Activated CD8-positive, alpha-beta T cell treated with anti-CD3 and anti-CD28 coated beads for 36 hours (primary cell): ENCODE measurements around the gene KRT82. TPM values are rescaled to one million over a fixed set of nuclear protein-coding genes. Genes with fewer than 3 reads are reported as not detected.

ENCODE experiments used
- ATAC-seq: fragments of 200-7000 bp; cut with Tn5 transposase; one replicate; pipeline ENCODE4 v1.10.0; 2021; ENCODE audit warnings: mild to moderate bottlenecking, moderate library complexity
- CTCF ChIA-PET: fragments of 350-600 bp; sonication (Branson Sonifier 250); formaldehyde crosslinking; loops from one replicate; lab custom pipeline; 2021; ENCODE audit warnings: antibody characterized with exemption; lab: Charles Lee
- POLR2A ChIA-PET: fragments of 350-600 bp; sonication (Branson Sonifier 250); formaldehyde crosslinking; loops from one replicate; lab custom pipeline; 2021; ENCODE audit warnings: antibody characterized with exemption; lab: Charles Lee
- DNase-seq: peaks from one replicate; pipeline ENCODE4 v3.0.0-alpha.2; 2020
- H3K27ac Mint-ChIP-seq: one replicate; pipeline ENCODE4 v1.8.0; 2021; ENCODE audit warnings: mild to moderate bottlenecking, mixed read lengths
- H3K27me3 Mint-ChIP-seq: one replicate; pipeline ENCODE4 v1.8.0; 2021; ENCODE audit warnings: mixed read lengths
- H3K36me3 Mint-ChIP-seq: one replicate; pipeline ENCODE4 v1.8.0; 2021; ENCODE audit warnings: low read depth, mixed read lengths
- H3K4me1 Mint-ChIP-seq: one replicate; pipeline ENCODE4 v1.8.0; 2021; ENCODE audit warnings: low read depth, mixed read lengths
- H3K4me3 Mint-ChIP-seq: one replicate; pipeline ENCODE4 v1.8.0; 2021; ENCODE audit warnings: mild to moderate bottlenecking, moderate library complexity, mixed read lengths
- H3K9me3 Mint-ChIP-seq: one replicate; pipeline ENCODE4 v1.8.0; 2021; ENCODE audit warnings: mixed read lengths
- intact Hi-C: fragments of 100-400 bp; cut with micrococcal nuclease; formaldehyde crosslinking; loops from one replicate; pipeline ENCODE4 v1.10.0; 2022
- total RNA-seq, 2 experiments: library from RNA; stranded (reverse); gene quantifications; one replicate each; pipeline ENCODE4 v1.2.3, GENCODE V29; 2021
- TF ChIP-seq, protein P1 (sequence below): fragments of 200-600 bp; IDR thresholded peaks from one replicate; pipeline ENCODE4 v1.8.0; 2022; ENCODE audit warnings: antibody characterized with exemption, mild to moderate bottlenecking

The KRT82 gene
- total RNA-seq, 2 experiments from 2014 or later: not detected

DNA sequence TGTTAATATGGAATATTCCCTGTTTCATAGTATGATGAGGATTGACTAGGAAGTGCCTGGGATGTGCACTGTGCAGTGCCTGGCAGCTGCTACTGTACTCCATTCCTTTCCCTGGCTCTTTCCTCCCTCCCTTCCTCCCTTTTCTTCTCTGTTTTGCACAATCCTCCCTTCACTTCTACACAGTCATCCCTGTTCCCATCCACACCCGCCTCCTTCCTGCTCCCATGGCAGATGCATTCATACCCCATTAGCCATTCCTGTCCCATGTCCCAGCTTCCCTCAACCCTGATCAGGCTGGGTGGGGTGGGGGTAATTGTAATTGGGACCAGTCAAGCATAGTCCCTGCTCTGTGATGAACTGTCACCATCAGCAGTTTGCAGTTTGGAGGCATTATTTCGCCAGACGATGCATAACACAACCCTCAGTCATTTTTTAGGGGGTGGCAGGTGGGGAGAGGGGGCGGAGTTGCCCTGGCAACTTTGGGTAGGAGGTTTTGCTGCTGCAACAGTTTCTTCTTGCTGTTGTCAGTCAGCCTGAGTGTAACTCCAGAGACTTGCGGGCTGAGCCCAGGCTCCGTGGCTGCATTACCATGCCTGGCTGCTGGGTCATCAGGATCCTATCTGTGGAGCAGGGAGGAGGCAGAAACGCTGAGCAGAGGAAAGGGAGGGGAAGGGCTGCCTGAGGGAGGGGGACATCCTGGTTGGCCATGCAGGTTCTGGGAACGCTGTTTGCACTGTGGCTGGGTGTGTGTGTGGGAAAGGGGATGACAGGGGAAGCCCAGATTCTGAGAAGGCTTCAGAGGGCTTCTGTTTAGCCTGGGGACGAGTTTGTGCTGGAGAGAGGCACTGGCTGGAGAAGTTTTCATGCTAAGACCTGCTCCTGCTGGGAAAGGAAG, 16.6 kb downstream of the KRT82 start:
- Mint-ChIP-seq H3K9me3 (no peaks in the 10 kb centered on the region), H3K4me1 (no peaks in the 10 kb centered on the region), H3K27ac (no peak overlapping the region), H3K4me3 (no peak overlapping the region), H3K27me3 (no peaks in the 10 kb centered on the region), H3K36me3 (no peaks in the 10 kb centered on the region)
- intact Hi-C loops: loop anchor here (10.0 kb wide), 1 partner anchor 585 kb away; no protein-coding TSS in a partner anchor
- POLR2A ChIA-PET: no interaction called here
- DNase-seq (no peak), ATAC-seq (no peak)
- TF ChIP-seq, protein P1, sequence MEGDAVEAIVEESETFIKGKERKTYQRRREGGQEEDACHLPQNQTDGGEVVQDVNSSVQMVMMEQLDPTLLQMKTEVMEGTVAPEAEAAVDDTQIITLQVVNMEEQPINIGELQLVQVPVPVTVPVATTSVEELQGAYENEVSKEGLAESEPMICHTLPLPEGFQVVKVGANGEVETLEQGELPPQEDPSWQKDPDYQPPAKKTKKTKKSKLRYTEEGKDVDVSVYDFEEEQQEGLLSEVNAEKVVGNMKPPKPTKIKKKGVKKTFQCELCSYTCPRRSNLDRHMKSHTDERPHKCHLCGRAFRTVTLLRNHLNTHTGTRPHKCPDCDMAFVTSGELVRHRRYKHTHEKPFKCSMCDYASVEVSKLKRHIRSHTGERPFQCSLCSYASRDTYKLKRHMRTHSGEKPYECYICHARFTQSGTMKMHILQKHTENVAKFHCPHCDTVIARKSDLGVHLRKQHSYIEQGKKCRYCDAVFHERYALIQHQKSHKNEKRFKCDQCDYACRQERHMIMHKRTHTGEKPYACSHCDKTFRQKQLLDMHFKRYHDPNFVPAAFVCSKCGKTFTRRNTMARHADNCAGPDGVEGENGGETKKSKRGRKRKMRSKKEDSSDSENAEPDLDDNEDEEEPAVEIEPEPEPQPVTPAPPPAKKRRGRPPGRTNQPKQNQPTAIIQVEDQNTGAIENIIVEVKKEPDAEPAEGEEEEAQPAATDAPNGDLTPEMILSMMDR: no peak
- CTCF ChIA-PET: interaction anchor here (1.4 kb wide), 1 partner anchor 17 kb away, joined by 3 read pairs; no protein-coding TSS in a partner anchor

DNA sequence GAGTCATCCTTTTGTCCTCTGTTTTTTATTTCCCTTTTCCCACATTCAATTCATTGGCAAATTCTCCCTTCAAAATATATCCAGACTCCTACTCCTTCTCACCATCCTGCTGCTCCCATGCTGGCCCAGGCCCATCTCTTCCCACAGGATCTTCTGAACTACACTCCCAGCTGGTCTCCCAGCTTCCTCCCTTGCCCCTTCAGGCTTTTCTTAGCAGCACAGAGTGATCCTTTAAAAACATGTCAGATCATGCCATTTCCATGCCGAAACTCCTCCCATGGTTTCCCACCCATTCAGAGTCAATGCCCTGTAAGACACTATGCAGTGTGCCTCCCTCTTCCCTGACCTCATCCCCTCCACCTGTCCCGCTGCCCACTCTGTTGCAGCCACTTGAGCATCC, 18.3 kb downstream of the KRT82 start:
- no peak for ATAC-seq

DNA sequence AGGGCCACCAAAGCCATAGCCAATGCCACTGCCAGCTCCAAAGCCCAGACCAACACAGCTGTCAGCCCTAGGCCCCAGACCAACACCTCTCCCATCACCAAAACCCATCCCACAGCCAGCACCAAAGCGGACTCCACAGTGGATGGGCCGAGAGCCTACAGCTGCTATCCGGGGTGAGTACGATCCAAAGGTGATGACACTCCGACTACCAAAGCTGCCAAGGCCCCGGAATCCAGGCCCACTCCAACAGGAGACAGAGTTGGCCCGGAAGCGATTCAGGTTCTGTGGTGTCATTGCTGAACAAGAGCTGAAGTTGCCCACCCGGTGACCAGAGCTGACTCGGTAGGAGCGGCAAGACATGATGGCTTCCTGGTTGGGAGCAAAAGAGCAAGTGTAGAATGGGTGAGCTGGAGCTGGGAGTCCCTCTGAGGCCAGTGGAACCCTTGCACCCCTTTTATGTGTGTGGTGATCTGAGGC, 20.9 kb downstream of the KRT82 start, which contains the start of gene KRT84:
Gene KRT84, minus strand, starts transcription at position 427 of the 477 bp plus-strand sequence. Its CDS starts 67 bp downstream, at position 360.
- Mint-ChIP-seq H3K4me1 (peaks cover 13% of the 10 kb centered on the region), H3K27me3 (no peaks in the 10 kb centered on the region), H3K36me3 (no peaks in the 10 kb centered on the region), H3K9me3 (no peaks in the 10 kb centered on the region), H3K27ac (no peak within 1 kb of the TSS), H3K4me3 (no peak within 1 kb of the TSS)
- ChIA-PET POLR2A (no interaction called here), CTCF (interaction anchor here (1.0 to 2.0 kb wide), 4 partner anchors 12 to 230 kb away, joined by 3 to 6 read pairs (median 4); no protein-coding TSS in a partner anchor)
- TF ChIP-seq, protein P1: no peak
- intact Hi-C loops: loop anchor here (10.0 kb wide), 1 partner anchor 590 kb away; no protein-coding TSS in a partner anchor
- ATAC-seq (no peak), DNase-seq (no peak)

More for the DNA sequence above, 18.3 kb downstream of the KRT82 start:
- no peak for DNase-seq
- Mint-ChIP-seq H3K27me3 (no peaks in the 10 kb centered on the region), H3K4me1 (peaks cover 7% of the 10 kb centered on the region), H3K4me3 (no peak overlapping the region), H3K27ac (no peak overlapping the region), H3K9me3 (no peaks in the 10 kb centered on the region), H3K36me3 (no peaks in the 10 kb centered on the region)
- intact Hi-C loops: loop anchor here (10.0 kb wide), 1 partner anchor 587 kb away; no protein-coding TSS in a partner anchor
- TF ChIP-seq, protein P1: no peak
- CTCF ChIA-PET: interaction anchor here (1.3 kb wide), 1 partner anchor 483 kb away, joined by 3 read pairs; no protein-coding TSS in a partner anchor
- POLR2A ChIA-PET: interaction anchor here (0.6 kb wide), 1 partner anchor 36 kb away, joined by 3 read pairs; no protein-coding TSS in a partner anchor

DNA sequence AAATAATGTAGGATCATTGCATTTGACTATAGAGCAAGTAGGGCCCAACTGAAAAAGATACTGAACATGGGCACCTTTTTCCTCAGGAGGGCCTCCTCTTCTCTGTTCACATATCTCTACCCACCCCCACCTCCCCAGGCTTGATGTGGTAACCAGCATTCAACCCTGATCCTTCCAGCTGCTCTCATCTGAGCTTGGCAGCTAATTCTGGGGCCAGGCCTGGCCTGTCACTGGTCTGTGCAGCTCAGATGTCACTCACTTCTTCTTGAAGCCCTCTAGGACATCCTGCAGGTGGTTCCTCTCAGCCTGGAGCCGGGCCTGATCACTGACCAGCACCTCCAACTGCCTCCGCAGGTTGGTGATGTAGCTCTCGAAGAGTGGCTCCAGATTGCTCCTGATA, 22.8 kb downstream of the KRT82 start:
- DNase-seq: peak; percentile 9
- Mint-ChIP-seq H3K4me1 (peaks cover 13% of the 10 kb centered on the region), H3K4me3 (no peak overlapping the region)

More for the DNA sequence above, 22.8 kb downstream of the KRT82 start:
- ChIA-PET POLR2A (no interaction called here), CTCF (interaction anchor here (2.0 kb wide), 1 partner anchor 10 kb away, joined by 6 read pairs; no protein-coding TSS in a partner anchor)
- Mint-ChIP-seq H3K9me3 (no peaks in the 10 kb centered on the region), H3K36me3 (no peaks in the 10 kb centered on the region), H3K27ac (no peak overlapping the region), H3K27me3 (no peaks in the 10 kb centered on the region)
- intact Hi-C loops: loop anchor here (10.0 kb wide), 1 partner anchor 591 kb away; no protein-coding TSS in a partner anchor
- TF ChIP-seq, protein P1: no peak
- ATAC-seq: no peak
